Measurements from ENCODE around the gene MYL5. TPM values are rescaled to one million over a fixed set of nuclear protein-coding genes. Genes with fewer than 3 reads are reported as not detected.

MYL5 gene
- total RNA-seq, 3 donors from 2014 or later = 26.1 to 52.5 (median 50.7) TPM

DNA sequence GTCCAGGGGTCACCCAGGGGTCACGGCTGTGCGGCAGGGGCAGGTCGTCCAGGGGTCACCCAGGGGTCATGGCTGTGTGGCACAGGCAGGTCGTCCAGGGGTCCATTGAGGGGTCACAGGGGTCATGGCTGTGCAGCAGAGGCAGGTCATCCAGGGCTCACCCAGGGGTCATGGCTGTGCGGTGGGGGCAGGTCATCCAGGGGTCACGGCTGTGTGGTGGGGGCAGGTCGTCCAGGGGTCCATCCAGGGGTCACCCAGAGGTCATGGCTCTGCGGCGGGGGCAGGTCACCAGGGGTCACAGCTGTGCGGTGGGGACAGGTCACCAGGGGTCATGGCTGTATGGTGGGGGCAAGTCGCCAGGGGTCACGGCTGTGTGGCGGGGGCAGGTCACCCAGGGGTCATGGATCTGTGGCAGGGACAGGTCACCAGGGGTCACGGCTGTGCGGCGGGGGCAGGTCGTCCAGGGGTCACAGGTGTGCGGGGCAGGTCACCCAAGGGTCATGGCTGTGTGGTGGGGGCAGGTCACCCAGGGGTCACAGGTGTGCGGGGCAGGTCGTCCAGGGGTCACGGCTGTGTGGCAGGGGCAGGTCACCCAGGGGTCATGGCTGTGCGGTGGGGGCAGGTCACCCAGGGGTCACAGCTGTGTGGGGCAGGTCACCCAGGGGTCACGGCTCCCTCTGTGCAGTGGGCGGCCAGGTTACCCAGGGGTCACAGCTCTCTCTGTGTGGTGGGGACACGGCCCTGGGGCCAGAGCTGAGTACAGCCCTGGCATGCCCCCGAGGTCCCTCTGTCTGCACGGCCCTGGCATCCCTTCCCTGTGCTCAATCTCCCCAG, 16.3 kb upstream of the MYL5 start:
- DNase-seq = peak in 2 of 3 donors; percentile 18 to 50
- TF ChIP-seq, protein P1, sequence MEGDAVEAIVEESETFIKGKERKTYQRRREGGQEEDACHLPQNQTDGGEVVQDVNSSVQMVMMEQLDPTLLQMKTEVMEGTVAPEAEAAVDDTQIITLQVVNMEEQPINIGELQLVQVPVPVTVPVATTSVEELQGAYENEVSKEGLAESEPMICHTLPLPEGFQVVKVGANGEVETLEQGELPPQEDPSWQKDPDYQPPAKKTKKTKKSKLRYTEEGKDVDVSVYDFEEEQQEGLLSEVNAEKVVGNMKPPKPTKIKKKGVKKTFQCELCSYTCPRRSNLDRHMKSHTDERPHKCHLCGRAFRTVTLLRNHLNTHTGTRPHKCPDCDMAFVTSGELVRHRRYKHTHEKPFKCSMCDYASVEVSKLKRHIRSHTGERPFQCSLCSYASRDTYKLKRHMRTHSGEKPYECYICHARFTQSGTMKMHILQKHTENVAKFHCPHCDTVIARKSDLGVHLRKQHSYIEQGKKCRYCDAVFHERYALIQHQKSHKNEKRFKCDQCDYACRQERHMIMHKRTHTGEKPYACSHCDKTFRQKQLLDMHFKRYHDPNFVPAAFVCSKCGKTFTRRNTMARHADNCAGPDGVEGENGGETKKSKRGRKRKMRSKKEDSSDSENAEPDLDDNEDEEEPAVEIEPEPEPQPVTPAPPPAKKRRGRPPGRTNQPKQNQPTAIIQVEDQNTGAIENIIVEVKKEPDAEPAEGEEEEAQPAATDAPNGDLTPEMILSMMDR (IDR thresholded peaks at IDR 0.05) = no peak
- H3K4me1 ChIP-seq (ENCODE audit: low read depth) = no peaks in the 10 kb centered on the region
- no peaks in the 10 kb centered on the region for H3K36me3 ChIP-seq (ENCODE audit: low read depth)
- no peaks in the 10 kb centered on the region for H3K9me3 ChIP-seq
- H3K4me3 ChIP-seq = no peak overlapping the region
- no peak for ATAC-seq
- intact Hi-C loops (cut with DNase I, micrococcal nuclease) = no loop called here

DNA sequence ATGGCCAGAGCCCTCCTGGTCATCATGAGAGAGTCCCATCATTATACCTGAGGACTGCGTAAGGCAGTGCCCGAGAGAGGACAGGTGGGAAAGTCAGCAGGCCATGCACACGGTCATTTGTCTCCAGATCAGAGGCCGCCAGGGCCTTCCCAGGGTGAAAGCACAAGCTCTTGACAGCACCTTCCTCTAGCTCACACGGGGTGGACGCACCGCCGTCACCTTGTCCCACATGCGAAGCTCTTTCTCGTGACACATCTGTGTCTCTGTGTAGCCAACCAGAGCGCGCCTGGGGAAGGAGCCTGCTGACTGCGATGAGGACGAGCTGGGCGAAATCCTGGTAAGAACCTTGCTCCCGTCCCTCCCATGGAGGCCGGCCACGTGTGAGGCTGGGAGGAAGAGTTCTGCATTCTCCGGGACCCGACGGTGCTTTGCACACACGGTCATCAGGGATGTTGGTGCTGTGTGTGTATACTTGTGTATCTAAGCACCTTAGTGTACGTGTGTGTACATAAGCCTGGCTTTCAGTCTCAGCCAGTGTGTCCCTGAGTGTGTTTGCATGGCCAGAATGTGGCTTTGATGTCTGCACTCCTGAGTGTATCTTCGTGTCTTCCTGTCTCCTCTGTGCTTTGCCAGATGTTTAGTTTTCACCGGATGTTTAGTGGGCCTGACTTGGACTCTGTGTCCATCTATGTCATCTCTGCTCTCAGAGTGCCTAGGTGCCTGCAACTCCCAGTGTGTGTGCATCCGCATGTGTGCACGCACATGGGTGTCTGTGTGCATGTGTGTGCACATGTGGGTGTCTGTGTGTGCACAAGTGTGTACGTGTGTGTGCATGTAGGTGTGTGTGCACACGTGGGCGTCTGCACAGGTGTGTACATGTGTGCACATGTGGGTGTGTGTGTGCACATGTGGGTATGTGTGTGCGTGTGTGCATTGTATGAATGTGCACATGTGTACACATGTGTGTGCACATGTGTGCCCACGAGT, 15.4 kb upstream of the MYL5 start:
- no peaks in the 10 kb centered on the region for H3K9me3 ChIP-seq
- ATAC-seq (no peak), DNase-seq (peak in 2 of 3 donors; percentile 10 to 30)
- no peak overlapping the region for H3K4me3 ChIP-seq
- H3K4me1 ChIP-seq (ENCODE audit: low read depth) = peaks cover 3% of the 10 kb centered on the region
- intact Hi-C loops (cut with DNase I, micrococcal nuclease) = no loop called here
- no peaks in the 10 kb centered on the region for H3K36me3 ChIP-seq (ENCODE audit: low read depth)
- TF ChIP-seq, protein P1 (IDR thresholded peaks at IDR 0.05) = no peak

DNA sequence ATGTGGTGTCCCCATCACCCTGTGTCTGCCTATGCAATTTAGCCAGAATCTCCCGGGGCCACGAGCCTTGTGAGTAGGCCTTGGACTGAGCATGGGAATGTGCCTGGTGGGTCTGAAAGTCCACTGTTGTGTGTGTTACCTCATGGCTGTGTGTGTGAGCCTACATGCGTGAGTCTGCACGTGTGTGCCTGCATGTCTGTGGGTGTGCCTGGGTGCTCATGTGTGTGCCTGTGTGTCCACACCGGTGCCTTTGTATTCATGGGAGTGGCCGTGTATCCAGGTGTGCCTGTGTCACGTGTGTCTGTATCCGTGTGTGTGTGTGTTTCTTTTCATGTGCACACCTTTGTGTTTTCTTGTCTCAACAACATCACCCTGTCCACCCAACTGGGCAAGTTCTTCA, 14.5 kb upstream of the MYL5 start:
- TF ChIP-seq, protein P1 (IDR thresholded peaks at IDR 0.05) = no peak
- intact Hi-C loops (cut with DNase I, micrococcal nuclease) = no loop called here
- Histone ChIP-seq H3K4me3 (no peak overlapping the region), H3K36me3 (ENCODE audit: low read depth) (no peaks in the 10 kb centered on the region), H3K9me3 (no peaks in the 10 kb centered on the region), H3K4me1 (ENCODE audit: low read depth) (peaks cover 3% of the 10 kb centered on the region)
- peak in 1 of 3 donors; percentile 4 for DNase-seq
- ATAC-seq = no peak

DNA sequence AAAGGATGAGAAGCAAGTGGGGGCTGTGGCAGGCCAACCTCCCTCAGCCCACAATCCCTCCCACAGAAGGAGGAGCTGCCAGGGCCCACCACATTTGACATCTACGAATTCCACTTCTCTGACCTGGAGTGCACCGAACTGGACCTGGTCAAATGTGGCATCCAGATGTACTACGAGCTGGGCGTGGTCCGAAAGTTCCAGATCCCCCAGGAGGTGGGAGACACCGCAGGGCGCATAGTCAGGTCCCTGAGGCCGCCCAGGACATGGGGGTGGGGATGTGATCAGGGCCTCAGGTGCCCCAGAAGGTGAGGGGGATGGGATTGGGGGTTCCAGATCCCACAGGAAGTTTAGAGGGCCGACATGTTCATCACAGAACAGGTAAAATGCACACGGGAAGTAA, 13.9 kb upstream of the MYL5 start:
- DNase-seq (peak in 1 of 3 donors; percentile 7), ATAC-seq (no peak)
- TF ChIP-seq, protein P1 (IDR thresholded peaks at IDR 0.05) = no peak
- no peaks in the 10 kb centered on the region for H3K36me3 ChIP-seq (ENCODE audit: low read depth)
- intact Hi-C loops (cut with DNase I, micrococcal nuclease) = no loop called here
- H3K4me1 ChIP-seq (ENCODE audit: low read depth) = peaks cover 3% of the 10 kb centered on the region
- no peak overlapping the region for H3K4me3 ChIP-seq
- H3K9me3 ChIP-seq = no peaks in the 10 kb centered on the region

DNA sequence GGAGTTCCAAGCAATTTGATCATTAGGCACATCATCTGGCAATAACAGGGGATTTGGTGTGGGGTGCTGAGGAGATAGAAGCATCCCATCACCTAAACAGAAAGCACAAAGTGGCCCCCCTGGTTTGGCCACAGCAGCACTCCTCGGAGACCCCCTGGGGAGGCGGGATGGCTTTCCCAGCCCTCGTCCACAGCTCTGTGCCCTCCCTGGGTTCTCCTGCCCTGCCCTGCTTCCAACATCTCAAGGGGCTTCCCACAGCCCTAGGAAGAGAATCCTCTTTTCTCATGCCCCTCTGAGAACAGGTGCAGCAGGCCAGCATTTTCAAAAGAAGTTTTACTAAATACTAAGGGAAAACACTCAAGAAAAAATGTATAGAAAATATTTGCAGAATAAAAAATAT, 13.1 kb upstream of the MYL5 start:
- no peak for ATAC-seq

More for the DNA sequence above, 13.1 kb upstream of the MYL5 start:
- peak in 1 of 3 donors; percentile 5 for DNase-seq
- no peaks in the 10 kb centered on the region for H3K36me3 ChIP-seq (ENCODE audit: low read depth)
- TF ChIP-seq, protein P1 (IDR thresholded peaks at IDR 0.05) = no peak
- H3K4me1 ChIP-seq (ENCODE audit: low read depth) = peaks cover 3% of the 10 kb centered on the region
- no peaks in the 10 kb centered on the region for H3K9me3 ChIP-seq
- H3K4me3 ChIP-seq = no peak overlapping the region
- intact Hi-C loops (cut with DNase I, micrococcal nuclease) = no loop called here
